Activated CD8-positive, alpha-beta memory T cell treated with anti-CD3 and anti-CD28 coated beads, Interleukin-2, amount 50 U/mL, for 1 hour (primary cell): Measurements from ENCODE around the gene KHDRBS1.
A peak's percentile ranks its signal among the peaks of the same experiment; 100 is the strongest.
"Not testable (repeated sequence)": the region's sequence is repeated elsewhere in the genome, so short reads cannot be mapped to it uniquely, and the experiment has no call there.

Experiments used
- DNase-seq: peaks from one replicate; pipeline ENCODE4 v3.0.0-alpha.2; 2020; ENCODE audit errors: extremely low read depth

Gene KHDRBS1, protein sequence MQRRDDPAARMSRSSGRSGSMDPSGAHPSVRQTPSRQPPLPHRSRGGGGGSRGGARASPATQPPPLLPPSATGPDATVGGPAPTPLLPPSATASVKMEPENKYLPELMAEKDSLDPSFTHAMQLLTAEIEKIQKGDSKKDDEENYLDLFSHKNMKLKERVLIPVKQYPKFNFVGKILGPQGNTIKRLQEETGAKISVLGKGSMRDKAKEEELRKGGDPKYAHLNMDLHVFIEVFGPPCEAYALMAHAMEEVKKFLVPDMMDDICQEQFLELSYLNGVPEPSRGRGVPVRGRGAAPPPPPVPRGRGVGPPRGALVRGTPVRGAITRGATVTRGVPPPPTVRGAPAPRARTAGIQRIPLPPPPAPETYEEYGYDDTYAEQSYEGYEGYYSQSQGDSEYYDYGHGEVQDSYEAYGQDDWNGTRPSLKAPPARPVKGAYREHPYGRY

DNA sequence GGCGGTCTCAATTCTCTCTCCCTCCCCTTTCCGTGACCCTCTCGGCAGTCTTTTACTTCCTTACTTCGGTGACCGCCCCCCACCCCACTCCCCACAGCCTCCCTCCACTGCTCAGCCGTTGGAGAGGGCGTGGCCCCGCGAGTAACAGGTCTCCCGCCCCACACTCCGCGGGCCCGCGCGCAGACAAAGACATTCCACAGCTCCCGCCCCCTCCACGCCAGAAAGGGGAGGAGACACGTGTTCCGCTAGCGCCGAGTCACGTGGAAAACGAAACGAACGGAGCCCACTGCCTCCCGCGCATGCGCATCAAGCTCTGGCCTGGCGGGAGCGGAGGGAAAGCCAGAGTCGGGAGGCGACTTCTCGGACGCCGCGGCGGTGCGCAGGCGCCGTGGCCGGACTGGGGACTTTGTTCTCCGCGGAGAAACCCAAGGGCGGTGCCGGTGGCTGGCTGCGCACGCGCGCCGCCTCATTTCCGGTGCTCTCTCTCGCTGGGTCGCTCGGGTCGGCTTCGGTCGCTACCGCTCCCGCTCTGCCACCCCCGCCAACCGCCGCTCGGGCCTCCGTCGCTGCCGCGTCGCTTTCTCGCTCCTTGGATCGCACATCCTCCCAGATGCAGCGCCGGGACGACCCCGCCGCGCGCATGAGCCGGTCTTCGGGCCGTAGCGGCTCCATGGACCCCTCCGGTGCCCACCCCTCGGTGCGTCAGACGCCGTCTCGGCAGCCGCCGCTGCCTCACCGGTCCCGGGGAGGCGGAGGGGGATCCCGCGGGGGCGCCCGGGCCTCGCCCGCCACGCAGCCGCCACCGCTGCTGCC, at the start of gene KHDRBS1:
KHDRBS1 (plus strand) TSS at position 483 of the 813 bp plus-strand sequence; CDS start at position 611, 128 bp downstream.
- peak; percentile 98 for DNase-seq

DNA sequence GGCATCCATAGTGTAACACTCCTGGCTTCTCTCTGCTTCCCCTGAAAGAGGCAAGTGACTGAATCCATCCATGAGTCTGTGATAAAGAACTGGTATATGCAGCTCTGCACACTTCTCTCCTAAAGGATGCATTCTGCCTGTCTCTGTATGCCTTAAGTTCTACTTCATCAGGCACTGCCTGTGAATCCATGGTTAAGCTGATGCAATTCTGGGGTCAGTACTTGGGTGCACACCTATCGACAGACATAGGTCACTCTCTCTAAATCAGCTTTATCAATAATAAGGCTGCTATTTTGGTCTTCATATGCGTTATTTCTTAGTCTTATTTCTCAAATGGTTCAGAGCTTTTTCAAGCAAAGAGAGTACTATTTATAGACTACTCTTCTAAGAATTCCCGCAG, 42.8 kb upstream of the KHDRBS1 start:
- DNase-seq = no peak

DNA sequence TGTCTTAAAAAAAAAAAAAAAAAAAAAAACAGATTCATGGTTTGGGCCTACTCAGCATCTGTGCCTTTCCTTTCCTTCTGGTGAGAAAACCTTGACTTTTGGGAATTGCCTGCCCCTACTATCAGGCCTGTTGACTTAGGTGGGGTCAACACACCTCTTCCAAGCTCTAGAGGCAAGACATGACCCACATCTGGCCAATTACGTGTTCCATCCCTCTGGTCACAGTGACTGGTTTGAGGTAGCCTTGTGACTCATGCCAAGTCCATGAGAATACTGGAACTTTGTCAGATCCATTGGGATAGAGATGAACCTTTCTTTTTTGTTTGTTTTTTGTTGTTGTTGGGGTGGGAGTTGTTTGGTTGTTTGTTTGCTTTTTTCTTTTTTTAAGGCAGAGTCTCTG, 37.3 kb upstream of the KHDRBS1 start:
- DNase-seq = no peak

DNA sequence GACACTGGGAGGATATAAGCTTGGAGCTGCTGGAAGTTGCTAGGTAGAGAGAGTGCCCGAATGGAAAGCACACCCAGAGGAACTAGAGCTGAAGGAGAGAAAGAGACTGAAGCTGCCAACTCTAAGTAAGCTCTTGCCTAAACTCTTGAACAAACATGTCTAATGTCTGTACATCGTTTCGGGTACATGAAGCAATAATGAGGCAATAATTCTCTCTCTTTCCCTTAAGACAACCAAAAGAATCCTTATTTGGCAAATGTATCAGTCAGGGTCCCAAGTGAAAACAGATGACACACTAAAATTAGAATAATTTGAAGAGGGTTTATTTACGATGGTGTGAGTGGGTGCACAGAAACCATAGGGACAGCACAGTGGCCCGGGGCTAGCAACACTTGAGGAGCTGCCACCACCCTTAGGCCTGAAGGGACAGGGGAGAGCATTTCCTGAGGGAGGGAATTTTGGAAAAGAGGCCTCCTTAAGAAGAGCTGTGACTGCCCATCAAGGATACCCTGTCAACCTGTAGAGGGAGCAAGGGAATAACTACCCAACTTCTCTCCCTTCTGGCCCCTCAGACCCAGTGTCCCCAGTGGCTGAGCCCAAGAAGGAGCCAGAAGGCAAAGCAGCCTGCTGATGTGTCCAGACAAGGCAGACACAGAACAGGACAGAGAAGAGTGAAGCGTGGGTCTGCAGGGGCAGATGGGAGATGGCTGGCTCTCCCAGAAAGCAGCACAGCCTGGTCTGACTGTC, 36.1 kb upstream of the KHDRBS1 start:
- no peak for DNase-seq

DNA sequence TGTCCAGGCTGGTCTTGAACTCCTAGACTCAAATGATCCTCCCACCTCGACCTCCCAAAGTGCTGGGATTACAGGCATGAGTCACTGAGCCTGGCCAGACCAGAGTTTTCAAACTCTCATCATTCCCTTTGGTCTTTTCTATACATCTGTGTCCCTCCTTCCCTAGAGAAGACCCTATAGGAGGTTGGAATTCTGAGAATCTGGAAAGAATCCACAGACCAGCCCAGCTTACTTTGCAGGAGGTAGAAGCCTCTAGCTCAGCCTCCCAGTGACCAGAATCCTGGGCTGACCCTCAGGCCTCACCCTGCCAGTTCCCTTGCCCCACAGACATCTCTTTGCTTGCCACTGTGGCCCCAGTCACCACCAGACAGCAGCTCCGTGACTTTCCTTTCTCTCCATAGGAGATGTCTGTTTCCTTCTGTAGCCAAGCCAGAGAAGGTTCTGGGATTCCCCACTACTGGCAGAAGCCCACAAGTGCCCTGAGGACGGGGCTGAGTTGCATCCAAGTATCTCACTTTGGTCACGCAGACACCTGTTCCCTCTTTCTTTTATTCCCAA, 34.7 kb upstream of the KHDRBS1 start:
- DNase-seq = no peak

DNA sequence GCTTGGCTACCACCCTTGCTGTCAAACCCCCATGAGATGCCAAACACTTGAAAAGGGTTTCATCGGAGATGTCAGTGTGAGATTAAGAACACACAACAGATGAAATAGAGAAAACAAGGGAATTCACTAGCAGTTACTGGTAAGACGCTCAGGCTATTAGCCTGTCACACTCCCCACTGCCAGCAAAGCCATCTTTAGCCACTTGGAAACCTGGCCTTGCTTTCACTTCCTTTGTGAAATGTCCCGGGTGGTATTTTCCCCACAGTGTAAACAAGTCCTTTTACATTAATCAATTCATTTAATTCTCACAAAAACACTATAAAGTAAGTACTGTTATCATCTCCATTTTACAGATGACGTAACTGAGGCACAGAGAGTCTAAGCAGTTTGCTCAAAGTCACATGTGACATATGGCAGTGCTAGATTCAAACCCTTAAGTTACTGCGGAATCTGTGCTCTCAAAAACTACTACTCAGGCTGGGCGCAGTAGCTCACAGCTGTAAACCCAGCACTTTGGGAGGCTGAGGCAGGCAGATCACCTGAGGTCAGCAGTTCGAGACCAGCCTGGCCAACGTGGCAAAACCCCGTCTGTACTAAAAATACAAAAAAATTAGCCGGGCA, 32.7 kb upstream of the KHDRBS1 start:
- no peak for DNase-seq

DNA sequence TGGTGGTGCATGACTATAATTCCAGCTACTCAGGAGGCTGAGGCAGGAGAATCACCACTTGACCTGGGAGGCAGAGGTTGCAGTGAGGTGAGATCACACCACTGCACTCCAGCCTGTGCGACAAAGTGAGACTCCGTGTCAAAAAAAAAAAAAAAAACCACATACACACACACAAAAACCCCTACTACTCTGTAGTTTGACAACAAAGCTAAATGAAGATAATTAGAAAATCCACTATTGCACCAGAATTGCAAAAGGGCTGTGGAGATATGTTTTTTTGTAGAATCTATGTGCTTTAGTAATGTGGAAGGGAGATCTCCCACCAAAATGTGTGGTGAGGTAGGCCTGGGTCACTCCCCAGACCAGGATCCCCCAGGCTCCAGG, 32.2 kb upstream of the KHDRBS1 start:
- no peak for DNase-seq

DNA sequence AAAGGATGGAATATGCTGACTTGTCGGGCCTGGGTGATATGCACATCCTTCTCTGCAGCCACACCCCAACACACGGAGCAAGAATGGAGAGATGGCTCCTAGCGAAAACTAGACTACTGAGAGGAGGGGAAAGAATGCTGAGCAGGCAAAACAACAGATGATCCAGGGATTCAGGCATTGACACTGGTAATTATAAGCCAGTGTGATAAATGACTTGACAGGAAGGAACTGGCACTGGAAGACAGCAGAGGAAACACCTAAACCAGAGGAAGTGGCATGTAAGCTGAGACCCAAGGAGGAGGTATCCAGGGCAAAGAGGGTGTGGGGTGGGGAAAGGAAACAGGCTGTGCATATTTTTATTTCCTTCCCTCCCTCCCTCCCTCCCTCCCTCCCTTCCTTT, 31.7 kb upstream of the KHDRBS1 start:
- DNase-seq = no peak

DNA sequence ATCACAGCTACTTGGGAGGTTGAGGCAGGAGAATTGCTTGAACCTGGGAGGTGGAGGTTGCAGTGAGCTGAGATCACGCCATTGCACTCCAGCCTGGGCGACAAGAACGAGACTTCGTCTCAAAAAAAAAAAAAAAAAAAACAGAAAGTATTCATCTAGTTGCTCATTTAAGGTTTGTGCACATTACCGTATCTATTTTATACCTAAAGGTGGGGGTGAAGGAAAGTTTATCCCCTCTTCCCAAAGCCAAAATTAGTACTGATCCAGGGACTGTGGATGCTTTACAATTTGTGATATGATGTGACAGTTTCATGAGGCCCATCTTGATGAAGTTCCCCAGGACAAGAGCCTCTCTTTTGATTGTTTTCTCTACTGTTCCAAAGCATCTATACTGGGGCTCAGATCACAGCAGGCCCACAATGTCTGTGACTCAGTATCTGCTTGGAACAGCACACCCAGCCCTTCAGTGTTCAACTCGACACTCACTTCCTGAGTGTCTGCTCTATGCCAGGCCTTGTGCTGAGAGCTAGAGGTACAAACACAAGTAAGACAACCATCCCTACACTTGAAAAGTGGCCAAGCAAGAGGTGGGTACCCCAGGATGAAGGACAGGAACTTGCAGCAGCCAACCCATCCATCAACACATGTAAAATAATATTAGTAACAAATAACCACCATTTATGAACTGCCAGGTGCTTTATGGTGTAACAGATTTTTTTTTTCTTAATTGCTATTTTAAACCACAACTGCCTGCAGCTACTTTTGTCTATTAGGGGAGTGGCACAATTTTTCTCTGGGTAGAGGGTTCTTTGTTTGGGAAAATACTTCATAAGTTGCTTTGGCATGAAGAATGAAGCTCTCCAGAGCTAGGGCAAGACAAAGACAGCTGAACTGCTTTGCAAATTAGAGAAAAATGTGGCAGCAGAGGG, 29.0 kb upstream of the KHDRBS1 start:
- DNase-seq = no peak

DNA sequence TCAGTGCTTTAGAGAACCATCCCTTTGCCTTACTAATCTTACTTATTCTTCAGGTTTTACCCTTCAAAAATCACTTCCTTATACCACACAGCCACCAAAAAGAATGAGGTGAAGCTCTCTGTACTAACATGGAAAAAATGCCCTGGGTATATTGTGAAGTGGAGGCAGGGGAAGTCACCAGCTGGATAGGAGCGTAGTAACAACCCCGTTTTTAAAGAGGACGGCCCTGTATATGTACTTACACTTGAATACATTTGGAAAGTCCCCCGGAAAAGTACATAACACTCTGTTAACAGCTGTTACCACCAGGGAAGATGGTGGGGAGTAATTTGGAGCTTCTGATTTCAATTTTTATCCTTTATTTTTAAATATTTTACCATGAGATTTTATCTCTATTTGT, 28.2 kb upstream of the KHDRBS1 start:
- no peak for DNase-seq

DNA sequence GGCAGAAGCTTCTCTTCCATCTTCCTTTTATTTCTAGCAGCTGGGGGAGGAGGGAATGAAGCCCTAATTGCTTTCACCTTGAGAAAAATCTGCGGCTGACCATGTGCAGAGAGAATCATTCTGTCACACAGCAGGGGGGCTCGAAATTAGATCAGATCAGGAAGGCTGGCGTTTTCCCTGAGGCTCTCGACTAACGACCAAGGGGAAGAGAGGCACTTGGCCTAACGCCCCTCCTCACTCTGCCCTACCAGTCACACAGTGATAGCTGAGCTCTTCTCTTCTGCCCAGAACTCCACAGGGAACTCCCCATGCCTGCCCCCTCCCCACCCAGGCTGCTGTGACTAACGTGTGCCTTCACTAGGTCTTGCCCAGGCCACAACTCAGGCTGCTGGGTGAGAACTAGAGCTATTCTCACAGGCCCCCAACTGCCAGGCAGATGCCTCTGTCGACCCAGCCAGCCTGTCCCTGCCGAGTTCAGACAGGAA, 26.5 kb upstream of the KHDRBS1 start:
- no peak for DNase-seq

DNA sequence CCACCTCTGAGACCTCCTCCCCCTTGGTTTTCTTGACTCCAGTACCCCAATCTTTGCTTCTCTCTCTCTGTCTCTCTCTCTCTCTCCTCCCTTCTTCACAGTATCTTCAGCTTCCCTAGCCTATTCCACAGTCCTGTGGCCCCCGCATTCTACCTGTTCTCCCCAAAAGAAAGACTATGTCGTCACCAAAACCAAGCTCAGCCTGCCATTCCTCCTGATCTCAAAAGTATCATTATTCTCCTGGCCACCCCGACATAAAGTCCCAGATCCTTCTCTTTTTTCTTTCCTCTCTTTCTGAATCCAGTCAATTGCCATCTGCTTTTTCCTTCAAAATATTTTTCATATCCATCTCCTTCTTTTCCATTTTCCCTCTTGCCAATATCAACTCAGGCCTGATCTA, 23.7 kb upstream of the KHDRBS1 start:
- no peak for DNase-seq

DNA sequence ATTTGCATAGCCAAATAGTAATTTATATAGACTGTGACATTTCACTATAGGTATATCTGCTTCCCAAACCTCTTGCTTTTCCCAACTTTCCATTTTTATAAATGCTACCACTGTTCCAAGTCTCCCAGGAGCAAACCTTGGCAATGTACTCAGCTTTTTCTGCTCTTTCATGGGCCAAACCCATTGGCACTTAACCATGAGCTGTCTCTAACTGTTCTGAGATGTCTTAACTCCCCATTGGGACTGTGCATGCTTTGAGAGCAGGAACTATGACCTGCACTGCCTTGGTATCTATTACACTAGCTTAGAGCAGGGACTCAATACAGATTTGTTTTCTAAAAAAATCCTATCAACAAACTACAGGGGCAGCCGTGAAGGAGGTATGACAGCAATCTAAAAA, 22.5 kb upstream of the KHDRBS1 start:
- DNase-seq = no peak

DNA sequence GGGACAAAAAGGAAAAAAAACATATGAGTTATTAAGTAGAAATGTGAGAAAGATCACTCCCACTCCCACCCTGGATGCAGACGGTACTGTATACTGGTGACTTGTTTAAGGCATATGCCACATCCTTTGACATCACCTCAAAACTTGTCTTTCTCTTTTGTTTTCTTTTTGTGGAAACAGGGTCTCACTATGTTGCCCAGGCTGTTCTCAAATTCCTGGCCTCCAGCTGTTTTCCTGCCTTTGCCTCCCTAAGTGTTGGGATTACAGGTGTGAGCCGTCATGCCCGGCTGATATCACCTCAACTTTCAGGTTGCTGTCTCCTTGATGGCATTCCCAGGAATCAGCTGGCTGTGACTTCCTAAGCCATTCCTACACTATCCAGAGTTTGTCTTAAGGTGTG, 18.4 kb upstream of the KHDRBS1 start:
- DNase-seq = no peak

DNA sequence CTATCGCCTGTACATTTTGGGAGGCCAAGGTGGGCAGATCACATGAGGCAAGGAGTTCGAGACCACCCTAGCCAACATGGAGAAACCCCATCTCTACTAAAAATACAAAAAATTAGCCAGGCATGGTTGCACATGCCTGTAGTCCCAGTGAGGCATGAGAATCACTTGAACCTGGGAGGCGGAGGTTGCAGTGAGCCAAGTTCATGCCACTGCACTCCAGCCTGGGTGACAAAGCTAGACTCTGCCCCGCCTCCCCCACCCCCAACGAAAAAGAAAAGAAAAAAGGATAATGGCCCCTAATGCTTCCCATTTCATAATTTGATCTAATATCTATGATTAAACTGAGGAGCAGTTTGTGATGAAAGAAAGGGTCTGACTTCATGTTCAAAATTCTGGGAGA, 17.5 kb upstream of the KHDRBS1 start:
- DNase-seq = not testable (repeated sequence)

DNA sequence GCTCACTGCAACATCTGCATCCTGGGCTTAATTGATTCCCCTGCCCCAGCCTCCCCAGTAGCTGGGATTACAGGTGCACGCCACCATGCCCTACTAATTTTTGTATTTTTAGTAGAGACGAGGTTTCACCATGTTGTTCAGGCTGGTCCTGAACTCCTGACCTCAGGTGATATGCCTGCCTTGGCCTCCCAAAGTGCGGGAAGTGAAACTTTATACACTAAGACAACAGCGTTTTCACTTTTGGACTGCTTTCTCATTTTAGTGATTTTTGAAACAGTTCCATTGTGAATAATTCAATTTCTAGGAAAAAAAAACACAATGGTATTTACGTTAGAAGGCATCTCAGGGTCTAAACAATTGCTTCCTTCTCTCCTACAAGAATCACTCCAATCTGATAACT, 11.8 kb upstream of the KHDRBS1 start:
- DNase-seq = no peak

DNA sequence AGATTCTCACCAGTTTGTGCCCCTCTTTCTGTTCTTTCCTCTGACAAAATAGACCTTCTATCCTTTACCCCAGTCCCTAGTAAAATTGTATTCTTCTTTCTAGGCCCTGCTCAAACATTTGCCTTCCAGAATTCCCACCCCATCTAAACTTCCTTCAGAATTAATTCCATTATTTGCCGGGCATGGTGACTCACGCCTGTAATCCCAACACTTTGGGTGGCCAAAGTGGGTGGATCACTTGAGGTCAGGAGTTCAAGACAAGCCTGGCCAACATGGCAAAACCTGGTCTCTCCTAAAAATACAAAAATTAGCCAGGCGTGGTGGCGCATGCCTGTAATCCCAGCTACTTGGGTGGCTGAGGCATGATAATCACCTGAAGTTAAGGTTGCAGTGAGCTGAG, 11.4 kb upstream of the KHDRBS1 start:
- DNase-seq = not testable (repeated sequence)

DNA sequence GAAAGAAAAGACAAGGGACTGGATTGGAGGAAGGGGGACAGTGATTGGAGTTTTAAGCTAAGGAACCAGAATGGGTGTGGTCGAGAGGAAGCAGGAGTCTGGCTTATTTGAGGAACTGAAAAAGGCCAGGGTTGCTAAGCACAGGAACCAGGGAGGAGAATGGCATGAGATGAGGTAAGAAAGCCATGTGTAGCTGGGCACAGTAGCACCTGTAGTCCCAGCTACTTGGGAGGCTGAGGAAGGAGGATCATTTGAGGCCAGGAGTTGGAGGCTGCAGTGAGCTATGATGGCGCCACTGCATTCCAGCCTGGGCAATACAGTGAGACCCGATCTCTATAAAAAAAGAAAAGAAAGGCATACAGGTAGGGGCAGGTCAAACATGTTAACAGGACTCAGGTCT, 8.1 kb upstream of the KHDRBS1 start:
- DNase-seq = no peak

DNA sequence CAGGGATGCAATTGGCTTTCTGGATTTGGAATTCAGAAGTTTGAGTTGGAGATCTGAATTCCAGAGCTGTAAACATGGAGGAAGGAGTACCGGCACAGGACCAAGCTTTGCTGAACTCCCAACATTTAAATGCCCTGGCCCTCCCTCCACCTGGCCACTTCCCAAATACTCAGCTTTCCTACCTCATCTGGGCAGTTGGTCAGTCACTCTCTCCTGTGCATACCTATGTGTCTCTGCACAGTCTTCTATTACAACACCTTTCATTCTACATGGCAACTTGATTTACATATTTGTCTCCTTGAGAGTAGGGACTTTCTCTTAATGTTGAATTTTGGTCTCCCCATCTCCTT, 6.1 kb upstream of the KHDRBS1 start:
- no peak for DNase-seq

DNA sequence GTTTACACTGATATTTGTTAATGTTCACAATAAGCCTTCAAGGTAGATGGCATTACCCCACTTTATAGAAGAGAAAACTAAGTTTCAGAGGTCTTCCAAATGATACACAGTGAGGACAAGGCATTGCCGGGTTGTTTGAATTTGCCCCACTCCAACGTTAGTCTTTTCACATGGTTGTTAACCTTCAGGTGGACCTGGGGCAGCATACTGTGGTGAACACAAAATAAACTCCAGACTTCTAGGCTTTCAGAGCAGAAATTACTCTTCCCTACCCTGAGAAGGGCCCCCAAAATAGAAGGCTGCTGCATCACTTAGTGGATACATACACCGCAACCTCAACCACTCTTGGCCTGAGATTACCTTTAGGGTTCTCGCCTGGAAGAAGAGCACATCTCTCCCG, 3.4 kb upstream of the KHDRBS1 start:
- no peak for DNase-seq
